A673 (cell line): ENCODE data around the gene GRB7.

Experiments used
- CTCF ChIP-seq: fragments of 300-800, 200-600 bp; sonication (generic); conservative IDR thresholded peaks from 2 replicates; pipeline ENCODE4 v1.5.1; 2017; ENCODE audit warnings: low read depth, mild to moderate bottlenecking, antibody characterized with exemption, low read length, moderate library complexity, mixed read lengths
- EZH2 ChIP-seq: fragments of 200-600 bp; sonication (generic); IDR thresholded peaks from 2 replicates; pipeline ENCODE4 v1.6.1; 2017; ENCODE audit warnings: borderline replicate concordance, low read depth, mild to moderate bottlenecking, mixed read lengths, antibody characterized with exemption, low read length; ENCODE audit not compliant: poor library complexity, severe bottlenecking

- TF ChIP-seq CTCF (no peak), EZH2 (no peak)
Observed at GRCh38 chr17:39704821-39705551, 32.8 kb upstream of the GRB7 start.
